BE2C (cell line): ENCODE results near the gene PRKD1.

Experiments
- DNase-seq: peaks from one replicate; pipeline ENCODE4 v3.0.0-alpha.2; 2020
- H3K27me3 ChIP-seq: fragments of 250-450 bp; sonication (Bioruptor Pico); 2 replicates; pipeline ENCODE4 v1.5.1; 2020; ENCODE audit warnings: mild to moderate bottlenecking
- H3K36me3 ChIP-seq: fragments of 250-450 bp; sonication (Bioruptor Pico); 2 replicates; pipeline ENCODE4 v1.5.1; 2020; ENCODE audit warnings: mild to moderate bottlenecking
- H3K4me1 ChIP-seq: fragments of 250-450 bp; sonication (Bioruptor Pico); 2 replicates; pipeline ENCODE4 v1.5.1; 2020
- H3K4me3 ChIP-seq: 2 replicates; pipeline ENCODE4 v1.5.1; 2011; ENCODE audit warnings: low read depth, low read length
- H3K9me3 ChIP-seq: fragments of 250-450 bp; sonication (Bioruptor Pico); 2 replicates; pipeline ENCODE4 v1.5.1; 2020
- TF ChIP-seq, protein P1 (sequence below): IDR thresholded peaks from 2 replicates; pipeline ENCODE4 v1.5.1; 2012; ENCODE audit warnings: mild to moderate bottlenecking, low read depth, low read length

Gene PRKD1

DNA sequence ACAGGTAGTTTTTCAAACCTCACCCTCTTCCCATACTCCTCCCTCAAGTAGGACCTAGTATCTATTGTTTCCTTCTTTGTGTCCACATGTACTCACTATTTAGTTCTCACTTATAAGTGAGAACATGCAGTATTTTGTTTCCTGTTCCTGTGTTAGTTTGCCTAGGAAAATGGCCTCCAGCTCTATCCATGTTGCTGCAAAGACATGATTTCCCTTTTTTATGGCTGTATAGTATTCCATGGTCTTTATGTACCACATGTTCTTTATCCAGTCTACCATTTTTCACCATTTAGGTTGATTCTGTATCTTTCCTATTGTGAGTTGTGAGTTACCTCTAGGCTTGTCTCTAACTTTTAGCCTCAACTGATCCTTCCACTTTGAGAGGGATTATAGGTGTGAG lies 310.7 kb downstream of the PRKD1 start:
- Histone ChIP-seq H3K36me3 (no peaks in the 10 kb centered on the region), H3K4me3 (no peak overlapping the region), H3K27me3 (no peaks in the 10 kb centered on the region), H3K4me1 (no peaks in the 10 kb centered on the region), H3K9me3 (no peaks in the 10 kb centered on the region; the same call in 1 of the 2 replicates)
- TF ChIP-seq, protein P1, sequence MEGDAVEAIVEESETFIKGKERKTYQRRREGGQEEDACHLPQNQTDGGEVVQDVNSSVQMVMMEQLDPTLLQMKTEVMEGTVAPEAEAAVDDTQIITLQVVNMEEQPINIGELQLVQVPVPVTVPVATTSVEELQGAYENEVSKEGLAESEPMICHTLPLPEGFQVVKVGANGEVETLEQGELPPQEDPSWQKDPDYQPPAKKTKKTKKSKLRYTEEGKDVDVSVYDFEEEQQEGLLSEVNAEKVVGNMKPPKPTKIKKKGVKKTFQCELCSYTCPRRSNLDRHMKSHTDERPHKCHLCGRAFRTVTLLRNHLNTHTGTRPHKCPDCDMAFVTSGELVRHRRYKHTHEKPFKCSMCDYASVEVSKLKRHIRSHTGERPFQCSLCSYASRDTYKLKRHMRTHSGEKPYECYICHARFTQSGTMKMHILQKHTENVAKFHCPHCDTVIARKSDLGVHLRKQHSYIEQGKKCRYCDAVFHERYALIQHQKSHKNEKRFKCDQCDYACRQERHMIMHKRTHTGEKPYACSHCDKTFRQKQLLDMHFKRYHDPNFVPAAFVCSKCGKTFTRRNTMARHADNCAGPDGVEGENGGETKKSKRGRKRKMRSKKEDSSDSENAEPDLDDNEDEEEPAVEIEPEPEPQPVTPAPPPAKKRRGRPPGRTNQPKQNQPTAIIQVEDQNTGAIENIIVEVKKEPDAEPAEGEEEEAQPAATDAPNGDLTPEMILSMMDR, result no peak
- no peak for DNase-seq

DNA sequence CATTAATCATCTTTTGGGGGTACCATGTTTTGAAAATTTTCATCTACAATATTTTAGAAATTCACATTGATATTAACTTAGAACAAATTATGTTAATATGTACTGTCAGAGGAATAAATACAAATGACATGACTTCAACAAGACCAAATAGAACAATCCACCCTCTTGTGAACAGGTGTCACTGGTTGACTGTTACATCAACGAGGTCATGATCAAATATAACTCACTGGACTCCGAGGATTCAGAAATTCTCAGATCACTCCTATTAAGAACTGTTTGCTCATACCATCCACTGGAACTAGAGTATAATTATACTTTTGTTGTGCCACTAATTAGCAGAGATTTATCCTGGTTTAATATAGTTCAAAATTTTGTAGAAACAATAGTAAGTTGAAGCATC lies 318.8 kb downstream of the PRKD1 start:
- no peak overlapping the region for H3K4me3 ChIP-seq
- no peaks in the 10 kb centered on the region for H3K4me1 ChIP-seq
- H3K36me3 ChIP-seq, result no peaks in the 10 kb centered on the region
- no peaks in the 10 kb centered on the region for H3K27me3 ChIP-seq
- TF ChIP-seq, protein P1, result no peak
- no peaks in the 10 kb centered on the region for H3K9me3 ChIP-seq
- DNase-seq, result no peak

DNA sequence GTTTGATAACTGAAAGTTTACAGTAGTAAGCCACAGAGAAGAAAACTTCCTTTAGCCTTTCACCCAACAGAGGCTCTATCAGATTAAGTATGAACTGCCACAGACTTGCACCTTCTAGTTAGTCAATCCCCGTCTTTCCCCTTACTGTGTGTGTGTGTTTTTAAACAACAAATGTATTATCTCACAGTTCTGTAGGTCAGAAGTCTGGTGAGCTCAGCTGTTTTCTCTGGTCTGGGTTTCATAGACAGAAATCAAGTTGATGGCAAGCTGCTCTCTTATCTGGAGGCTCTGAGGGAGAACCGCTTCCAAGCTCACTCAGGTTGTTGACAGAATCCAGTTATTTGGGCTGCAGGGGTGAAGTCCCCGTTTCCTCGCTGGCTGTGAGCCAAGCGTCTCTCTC lies 320.5 kb downstream of the PRKD1 start:
- Histone ChIP-seq H3K4me3 (no peak overlapping the region), H3K27me3 (no peaks in the 10 kb centered on the region), H3K36me3 (no peaks in the 10 kb centered on the region), H3K9me3 (no peaks in the 10 kb centered on the region), H3K4me1 (no peaks in the 10 kb centered on the region)
- TF ChIP-seq, protein P1, result no peak
- DNase-seq, result no peak

DNA sequence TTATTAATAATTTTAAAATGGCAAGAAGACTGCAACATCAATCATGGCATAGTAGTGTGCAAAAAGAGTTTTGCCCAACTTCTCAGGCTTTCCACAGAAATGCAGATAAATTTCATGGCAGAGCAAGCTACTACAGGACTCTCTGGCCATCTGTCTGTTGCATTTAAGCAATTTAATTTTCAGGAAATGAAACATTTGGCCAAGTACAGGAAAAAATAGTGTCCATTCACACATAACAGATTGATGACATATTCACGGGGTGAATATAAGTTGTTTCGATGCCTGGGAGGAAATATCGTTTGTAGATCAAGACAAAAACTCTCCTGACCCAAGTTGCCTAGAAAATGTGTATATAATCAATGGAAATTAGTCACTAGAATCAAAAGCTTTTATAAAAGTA lies 324.0 kb downstream of the PRKD1 start:
- no peak for DNase-seq
- TF ChIP-seq, protein P1, result no peak
- H3K4me3 ChIP-seq, result no peak overlapping the region
- no peaks in the 10 kb centered on the region for H3K4me1 ChIP-seq
- no peaks in the 10 kb centered on the region for H3K27me3 ChIP-seq
- no peaks in the 10 kb centered on the region for H3K9me3 ChIP-seq
- H3K36me3 ChIP-seq, result no peaks in the 10 kb centered on the region

DNA sequence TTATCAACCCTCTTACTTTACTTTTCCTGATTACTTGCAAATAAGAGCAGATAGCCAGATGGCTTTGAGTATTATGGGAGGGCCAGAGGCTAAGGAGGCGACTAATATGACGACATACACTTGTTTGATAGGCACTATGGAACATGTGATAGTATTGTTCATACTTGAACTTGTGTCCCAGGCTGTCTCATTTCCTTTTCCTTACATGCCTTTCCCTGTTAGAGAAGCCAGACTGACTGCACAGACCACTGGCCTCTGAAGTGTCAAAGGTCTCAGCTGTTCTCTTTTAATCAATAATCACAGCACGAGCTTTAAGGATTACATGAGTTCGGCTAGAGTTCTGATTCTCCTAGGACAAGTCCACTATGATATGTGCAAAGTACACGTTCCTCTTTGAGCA lies 326.0 kb downstream of the PRKD1 start:
- no peaks in the 10 kb centered on the region for H3K9me3 ChIP-seq

DNA sequence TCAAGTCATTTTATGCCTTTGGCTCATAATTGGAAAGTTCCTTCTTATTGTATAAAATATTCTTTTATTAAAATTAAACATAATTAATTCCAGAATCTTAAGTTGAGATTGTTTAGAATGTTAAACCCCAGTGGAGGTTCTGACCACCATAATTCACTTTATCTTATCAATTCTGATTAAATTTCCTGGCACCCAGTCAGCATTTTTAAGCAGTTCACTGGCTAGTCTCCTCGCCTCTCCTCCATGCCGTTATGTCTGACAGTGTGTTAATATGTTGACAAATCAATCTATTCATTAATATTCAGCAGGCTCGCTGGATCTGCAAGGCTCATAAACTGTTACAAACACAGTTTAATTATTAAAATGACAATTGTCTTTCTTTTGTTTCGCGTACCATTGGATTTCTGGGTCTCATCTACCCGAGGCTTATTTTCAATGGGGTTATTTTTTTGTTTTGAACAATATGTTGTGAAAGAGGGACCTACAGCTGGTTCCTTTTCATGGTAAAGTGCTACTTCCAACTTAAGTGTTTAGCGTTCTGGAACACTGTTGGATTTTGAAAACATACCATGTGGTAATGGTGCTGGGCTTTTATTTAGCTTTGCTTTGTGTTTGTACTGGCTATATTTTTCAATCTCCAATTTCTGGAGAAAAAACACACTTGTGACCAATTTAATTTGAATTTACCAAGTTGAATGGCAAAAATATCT lies 339.7 kb downstream of the PRKD1 start:
- H3K4me1 ChIP-seq, result no peaks in the 10 kb centered on the region
- DNase-seq, result no peak
- TF ChIP-seq, protein P1, result no peak
- H3K4me3 ChIP-seq, result no peak overlapping the region
- H3K27me3 ChIP-seq, result no peaks in the 10 kb centered on the region; the same call in 1 of the 2 replicates
- no peaks in the 10 kb centered on the region for H3K9me3 ChIP-seq
- H3K36me3 ChIP-seq, result no peaks in the 10 kb centered on the region

More for the DNA sequence above, 326.0 kb downstream of the PRKD1 start:
- Histone ChIP-seq H3K4me3 (no peak overlapping the region), H3K4me1 (no peaks in the 10 kb centered on the region), H3K27me3 (no peaks in the 10 kb centered on the region), H3K36me3 (no peaks in the 10 kb centered on the region)
- TF ChIP-seq, protein P1, result no peak
- DNase-seq, result no peak
